Measurements from ENCODE around the gene MDC1. TPM values are rescaled to one million over a fixed set of nuclear protein-coding genes. Genes with fewer than 3 reads are reported as not detected.

Gene MDC1
- total and polyA plus RNA-seq, 2 of the 13 experiments (the other 11 are each of a cell fraction or from before 2014, with no cell fraction given) = 8.4 to 14.0 TPM

DNA sequence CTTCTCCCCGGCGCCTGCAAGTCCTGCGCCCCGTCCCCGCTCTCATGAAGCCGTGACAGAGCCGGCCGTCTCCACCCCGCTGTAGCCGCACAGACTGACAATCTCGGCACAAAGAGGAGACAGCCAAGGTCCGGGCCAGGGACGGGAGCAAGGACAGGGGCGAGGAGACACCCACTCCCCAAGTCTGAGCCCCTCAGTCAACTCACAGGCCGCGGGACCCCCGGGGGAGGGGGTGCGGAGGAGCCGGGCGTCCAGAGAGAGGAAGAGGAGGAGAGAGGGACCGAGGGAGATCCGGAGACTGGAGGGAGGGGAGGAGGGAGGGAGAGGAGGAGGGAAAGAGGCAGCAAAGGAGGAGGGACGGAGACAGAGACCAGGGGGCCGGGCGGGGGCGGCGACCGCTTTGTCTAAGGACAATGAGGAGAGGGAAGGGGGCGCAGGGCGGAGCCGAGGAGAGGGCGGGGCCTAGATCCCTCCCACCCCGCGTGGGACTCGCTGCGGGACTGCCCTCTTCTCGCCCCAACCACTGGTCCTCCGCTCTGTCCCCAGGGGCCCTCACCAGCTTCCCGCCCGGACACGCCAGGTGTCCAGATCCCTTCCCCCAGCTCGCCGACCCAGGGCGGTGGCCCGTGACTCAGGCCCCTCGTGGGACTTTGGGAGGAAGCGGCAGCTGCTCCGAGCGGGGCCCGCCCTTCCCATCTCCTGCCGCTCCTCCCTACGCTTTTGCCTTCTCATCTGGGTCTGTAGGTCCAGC lies 30.0 kb downstream of the MDC1 start (continued):
- TF ChIP-seq SP4 (CRISPR knock-in tag; IDR thresholded peaks at IDR 0.05) (peak; percentile 58), KDM3A (CRISPR knock-in tag; IDR thresholded peaks at IDR 0.05; ENCODE audit: low read depth) (no peak), CAMTA2 (CRISPR knock-in tag; IDR thresholded peaks at IDR 0.05; ENCODE audit: borderline replicate concordance) (0 out of 2 replicates have a peak, but pooled peaks have one; percentile 66), TEAD2 (CRISPR knock-in tag; IDR thresholded peaks at IDR 0.05) (no peak), HOXA3 (CRISPR knock-in tag; IDR thresholded peaks at IDR 0.05) (peak; percentile 17; the same call in 1 of the 2 replicates), IKZF1 (IDR thresholded peaks at IDR 0.05) (no peak), RFXANK (CRISPR knock-in tag; IDR thresholded peaks at IDR 0.05) (no peak), KAT7 (CRISPR knock-in tag; IDR thresholded peaks at IDR 0.05; ENCODE audit: borderline replicate concordance) (peak; percentile 35; the same call in 1 of the 2 replicates), PCBP2 (optimal IDR thresholded peaks at IDR 0.05; ENCODE audit: low read depth, low read length, poor library complexity, severe bottlenecking) (peak; percentile 83), SRSF1 (optimal IDR thresholded peaks at IDR 0.05; ENCODE audit: low read depth, low read length) (peak; percentile 95), AGO1 (IDR thresholded peaks at IDR 0.05; ENCODE audit: low read depth, low read length, poor library complexity, severe bottlenecking) (peak; percentile 78), FOSL2 (CRISPR knock-in tag; IDR thresholded peaks at IDR 0.05) (peak; percentile 63), ZNF552 (CRISPR knock-in tag; IDR thresholded peaks at IDR 0.05; ENCODE audit: borderline replicate concordance) (peak; percentile 61; the same call in 1 of the 2 replicates), KLF12 (CRISPR knock-in tag; IDR thresholded peaks at IDR 0.05; ENCODE audit: borderline replicate concordance) (0 out of 2 replicates have a peak, but pooled peaks have one; percentile 61), SP2 (CRISPR knock-in tag; IDR thresholded peaks at IDR 0.05) (no peak), ARNTL (CRISPR knock-in tag; IDR thresholded peaks at IDR 0.05) (0 out of 2 replicates have a peak, but pooled peaks have one; percentile 34), SP1 (IDR thresholded peaks at IDR 0.05) (no peak), SP1 (CRISPR knock-in tag; IDR thresholded peaks at IDR 0.05) (peak; percentile 59; the same call in 1 of the 2 replicates), ZNF350 (CRISPR knock-in tag; IDR thresholded peaks at IDR 0.05; ENCODE audit: borderline replicate concordance, low read depth) (0 out of 2 replicates have a peak, but pooled peaks have one; percentile 32), ZNF879 (CRISPR knock-in tag; IDR thresholded peaks at IDR 0.05) (no peak), FOXK1 (CRISPR knock-in tag; IDR thresholded peaks at IDR 0.05; ENCODE audit: borderline replicate concordance, low read depth) (no peak), PPARG (CRISPR knock-in tag; conservative IDR thresholded peaks at IDR 0.05) (peak; percentile 10; the same call in 1 of the 2 replicates)
- TF ChIP-seq, protein P1, sequence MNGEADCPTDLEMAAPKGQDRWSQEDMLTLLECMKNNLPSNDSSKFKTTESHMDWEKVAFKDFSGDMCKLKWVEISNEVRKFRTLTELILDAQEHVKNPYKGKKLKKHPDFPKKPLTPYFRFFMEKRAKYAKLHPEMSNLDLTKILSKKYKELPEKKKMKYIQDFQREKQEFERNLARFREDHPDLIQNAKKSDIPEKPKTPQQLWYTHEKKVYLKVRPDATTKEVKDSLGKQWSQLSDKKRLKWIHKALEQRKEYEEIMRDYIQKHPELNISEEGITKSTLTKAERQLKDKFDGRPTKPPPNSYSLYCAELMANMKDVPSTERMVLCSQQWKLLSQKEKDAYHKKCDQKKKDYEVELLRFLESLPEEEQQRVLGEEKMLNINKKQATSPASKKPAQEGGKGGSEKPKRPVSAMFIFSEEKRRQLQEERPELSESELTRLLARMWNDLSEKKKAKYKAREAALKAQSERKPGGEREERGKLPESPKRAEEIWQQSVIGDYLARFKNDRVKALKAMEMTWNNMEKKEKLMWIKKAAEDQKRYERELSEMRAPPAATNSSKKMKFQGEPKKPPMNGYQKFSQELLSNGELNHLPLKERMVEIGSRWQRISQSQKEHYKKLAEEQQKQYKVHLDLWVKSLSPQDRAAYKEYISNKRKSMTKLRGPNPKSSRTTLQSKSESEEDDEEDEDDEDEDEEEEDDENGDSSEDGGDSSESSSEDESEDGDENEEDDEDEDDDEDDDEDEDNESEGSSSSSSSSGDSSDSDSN (CRISPR knock-in tag; IDR thresholded peaks at IDR 0.05) = peak; percentile 58
- TF ChIP-seq, protein P2, sequence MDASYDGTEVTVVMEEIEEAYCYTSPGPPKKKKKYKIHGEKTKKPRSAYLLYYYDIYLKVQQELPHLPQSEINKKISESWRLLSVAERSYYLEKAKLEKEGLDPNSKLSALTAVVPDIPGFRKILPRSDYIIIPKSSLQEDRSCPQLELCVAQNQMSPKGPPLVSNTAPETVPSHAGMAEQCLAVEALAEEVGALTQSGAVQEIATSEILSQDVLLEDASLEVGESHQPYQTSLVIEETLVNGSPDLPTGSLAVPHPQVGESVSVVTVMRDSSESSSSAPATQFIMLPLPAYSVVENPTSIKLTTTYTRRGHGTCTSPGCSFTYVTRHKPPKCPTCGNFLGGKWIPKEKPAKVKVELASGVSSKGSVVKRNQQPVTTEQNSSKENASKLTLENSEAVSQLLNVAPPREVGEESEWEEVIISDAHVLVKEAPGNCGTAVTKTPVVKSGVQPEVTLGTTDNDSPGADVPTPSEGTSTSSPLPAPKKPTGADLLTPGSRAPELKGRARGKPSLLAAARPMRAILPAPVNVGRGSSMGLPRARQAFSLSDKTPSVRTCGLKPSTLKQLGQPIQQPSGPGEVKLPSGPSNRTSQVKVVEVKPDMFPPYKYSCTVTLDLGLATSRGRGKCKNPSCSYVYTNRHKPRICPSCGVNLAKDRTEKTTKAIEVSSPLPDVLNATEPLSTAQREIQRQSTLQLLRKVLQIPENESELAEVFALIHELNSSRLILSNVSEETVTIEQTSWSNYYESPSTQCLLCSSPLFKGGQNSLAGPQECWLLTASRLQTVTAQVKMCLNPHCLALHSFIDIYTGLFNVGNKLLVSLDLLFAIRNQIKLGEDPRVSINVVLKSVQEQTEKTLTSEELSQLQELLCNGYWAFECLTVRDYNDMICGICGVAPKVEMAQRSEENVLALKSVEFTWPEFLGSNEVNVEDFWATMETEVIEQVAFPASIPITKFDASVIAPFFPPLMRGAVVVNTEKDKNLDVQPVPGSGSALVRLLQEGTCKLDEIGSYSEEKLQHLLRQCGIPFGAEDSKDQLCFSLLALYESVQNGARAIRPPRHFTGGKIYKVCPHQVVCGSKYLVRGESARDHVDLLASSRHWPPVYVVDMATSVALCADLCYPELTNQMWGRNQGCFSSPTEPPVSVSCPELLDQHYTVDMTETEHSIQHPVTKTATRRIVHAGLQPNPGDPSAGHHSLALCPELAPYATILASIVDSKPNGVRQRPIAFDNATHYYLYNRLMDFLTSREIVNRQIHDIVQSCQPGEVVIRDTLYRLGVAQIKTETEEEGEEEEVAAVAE (CRISPR knock-in tag; IDR thresholded peaks at IDR 0.05; ENCODE audit: borderline replicate concordance) = 0 out of 2 replicates have a peak, but pooled peaks have one; percentile 30

Measured in HepG2 (cell line).